ENCODE data around the gene CCDC137. TPM values are rescaled to one million over a fixed set of nuclear protein-coding genes. Genes with fewer than 3 reads are reported as not detected.
"Not testable (repeated sequence)": the region's sequence is repeated elsewhere in the genome, so short reads cannot be mapped to it uniquely, and the experiment has no call there.

The CCDC137 gene
- total RNA-seq = 9.0 and 11.9 TPM in 2 replicates

GRCh38 chr17:81666342-81667191, at the start of gene CCDC137, which contains the start of gene OXLD1:
TSS of gene CCDC137 (plus strand) at chr17:81666737. CDS start at chr17:81666767, 30 bp downstream.
TSS of gene OXLD1 (minus strand) at chr17:81666605. CDS start at chr17:81666577, 28 bp downstream.
- peak; percentile 90 for DNase-seq (ENCODE audit: low read depth)

- no peak for DNase-seq (ENCODE audit: low read depth)
Observed at GRCh38 chr17:81616877-81617276, 49.7 kb upstream of the CCDC137 start.

- not testable (repeated sequence) for DNase-seq (ENCODE audit: low read depth)
Observed at GRCh38 chr17:81618307-81618706, 48.2 kb upstream of the CCDC137 start.

- no peak for DNase-seq (ENCODE audit: low read depth)
Observed at GRCh38 chr17:81621494-81622130, 44.9 kb upstream of the CCDC137 start.

GRCh38 chr17:81630274-81630673, 36.3 kb upstream of the CCDC137 start:
- no peak for DNase-seq (ENCODE audit: low read depth)

GRCh38 chr17:81631482-81631881, 35.1 kb upstream of the CCDC137 start:
- no peak for DNase-seq (ENCODE audit: low read depth)

- DNase-seq (ENCODE audit: low read depth) = no peak
Observed at GRCh38 chr17:81635431-81635830, 31.1 kb upstream of the CCDC137 start.

GRCh38 chr17:81635973-81636504, 30.5 kb upstream of the CCDC137 start:
- DNase-seq (ENCODE audit: low read depth) = peak; percentile 57

GRCh38 chr17:81636505-81637288, 29.8 kb upstream of the CCDC137 start, which contains the start of the genes NPLOC4 and TSPAN10:
TSS of gene NPLOC4 (minus strand) at chr17:81637112. CDS start at chr17:81636930, 182 bp downstream.
TSS of gene TSPAN10 (plus strand) at chr17:81637196. CDS start at chr17:81642413, 5,217 bp downstream.
- peak; percentile 34 for DNase-seq (ENCODE audit: low read depth)

- no peak for DNase-seq (ENCODE audit: low read depth)
Observed at GRCh38 chr17:81638683-81639082, 27.9 kb upstream of the CCDC137 start.

GRCh38 chr17:81640011-81640410, 26.5 kb upstream of the CCDC137 start:
- no peak for DNase-seq (ENCODE audit: low read depth)

GRCh38 chr17:81641825-81642489, 24.6 kb upstream of the CCDC137 start:
- peak; percentile 39 for DNase-seq (ENCODE audit: low read depth)

- no peak for DNase-seq (ENCODE audit: low read depth)
Observed at GRCh38 chr17:81644496-81644895, 22.0 kb upstream of the CCDC137 start.

GRCh38 chr17:81644976-81645952, 21.3 kb upstream of the CCDC137 start:
- DNase-seq (ENCODE audit: low read depth) = no peak

GRCh38 chr17:81646869-81647600, 19.5 kb upstream of the CCDC137 start:
- no peak for DNase-seq (ENCODE audit: low read depth)

- DNase-seq (ENCODE audit: low read depth) = no peak
Observed at GRCh38 chr17:81647640-81648012, 18.9 kb upstream of the CCDC137 start.

GRCh38 chr17:81648013-81648706, 18.4 kb upstream of the CCDC137 start:
- no peak for DNase-seq (ENCODE audit: low read depth)

- DNase-seq (ENCODE audit: low read depth) = no peak
Observed at GRCh38 chr17:81648707-81649085, 17.8 kb upstream of the CCDC137 start.

- no peak for DNase-seq (ENCODE audit: low read depth)
Observed at GRCh38 chr17:81650951-81651350, 15.6 kb upstream of the CCDC137 start.
